GM23338 (cell line): ENCODE data around the gene YIPF7. TPM values are rescaled to one million over a fixed set of nuclear protein-coding genes. Genes with fewer than 3 reads are reported as not detected.

ENCODE experiments used
- ATAC-seq: fragments of 200-7000 bp; cut with Tn5 transposase; 3 replicates; pipeline ENCODE4 v1.9.1; 2020
- DNase-seq: peaks from one replicate; pipeline ENCODE4 v3.0.0-alpha.2; 2015; ENCODE audit warnings: low spot score
- H2AFZ ChIP-seq: fragments of 200-600 bp; sonication (generic); 2 replicates; pipeline ENCODE4 v1.8.0; 2016; ENCODE audit warnings: antibody characterized with exemption, mild to moderate bottlenecking, moderate library complexity
- H3F3A ChIP-seq: fragments of 200-600 bp; sonication (generic); replicated peaks from 2 replicates; pipeline ENCODE4 v1.8.0; 2017; ENCODE audit warnings: antibody characterized with exemption, mixed run types, low read depth
- H3K27ac ChIP-seq: fragments of 200-600 bp; sonication (generic); 2 replicates; pipeline ENCODE4 v1.6.1; 2016; ENCODE audit warnings: low read depth
- H3K27me3 ChIP-seq: fragments of 200-600 bp; sonication (generic); 2 replicates; pipeline ENCODE4 v1.8.0; 2016; ENCODE audit warnings: mild to moderate bottlenecking, mixed run types, moderate library complexity; ENCODE audit not compliant: insufficient read depth
- H3K36me3 ChIP-seq: fragments of 200-600 bp; sonication (generic); 2 replicates; pipeline ENCODE4 v1.8.0; 2016; ENCODE audit warnings: mild to moderate bottlenecking; ENCODE audit not compliant: insufficient read depth
- H3K4me1 ChIP-seq: fragments of 200-600 bp; sonication (generic); 2 replicates; pipeline ENCODE4 v1.8.0; 2016; ENCODE audit warnings: mild to moderate bottlenecking, moderate library complexity; ENCODE audit not compliant: insufficient read depth
- H3K4me2 ChIP-seq: fragments of 200-600 bp; sonication (generic); 2 replicates; pipeline ENCODE4 v1.7.1; 2017; ENCODE audit warnings: mixed run types
- H3K4me3 ChIP-seq: fragments of 200-600 bp; sonication (generic); 2 replicates; pipeline ENCODE4 v1.6.1; 2016; ENCODE audit warnings: mixed run types
- H3K79me2 ChIP-seq: fragments of 200-600 bp; sonication (generic); replicated peaks from 2 replicates; pipeline ENCODE4 v1.8.0; 2017; ENCODE audit warnings: mild to moderate bottlenecking; ENCODE audit not compliant: insufficient read depth
- H3K9me2 ChIP-seq: fragments of 200-600 bp; sonication (generic); 2 replicates; pipeline ENCODE4 v1.8.0; 2017; ENCODE audit not compliant: insufficient read depth
- H4K20me1 ChIP-seq: fragments of 200-600 bp; sonication (generic); replicated peaks from 2 replicates; pipeline ENCODE4 v1.8.0; 2017; ENCODE audit warnings: mild to moderate bottlenecking; ENCODE audit not compliant: insufficient read depth
- H3K27ac Mint-ChIP-seq: 2 replicates; pipeline ENCODE4 v1.8.0; 2020; ENCODE audit warnings: inconsistent platforms, mild to moderate bottlenecking, moderate library complexity, mixed read lengths
- H3K27me3 Mint-ChIP-seq: 3 replicates; pipeline ENCODE4 v1.8.0; 2022; ENCODE audit warnings: low read depth, mild to moderate bottlenecking, moderate library complexity, mixed read lengths, inconsistent platforms; ENCODE audit not compliant: insufficient read depth, poor library complexity
- H3K36me3 Mint-ChIP-seq: 3 replicates; pipeline ENCODE4 v1.8.0; 2021; ENCODE audit warnings: low read depth, mild to moderate bottlenecking, inconsistent platforms, moderate library complexity, mixed read lengths
- H3K4me1 Mint-ChIP-seq: 3 replicates; pipeline ENCODE4 v1.8.0; 2020; ENCODE audit warnings: mild to moderate bottlenecking, inconsistent platforms, mixed read lengths
- H3K4me3 Mint-ChIP-seq: 3 replicates; pipeline ENCODE4 v1.8.0; 2021; ENCODE audit warnings: moderate library complexity, mild to moderate bottlenecking, inconsistent platforms, mixed read lengths
- H3K9me3 Mint-ChIP-seq: 3 replicates; pipeline ENCODE4 v1.8.0; 2020; ENCODE audit warnings: moderate library complexity, mild to moderate bottlenecking, inconsistent platforms, mixed read lengths
- ETS1 ChIP-seq: IDR thresholded peaks from 2 replicates; pipeline ENCODE4 v1.6.1; 2016; ENCODE audit warnings: antibody characterized with exemption
- EZH2 ChIP-seq: fragments of 200-600 bp; sonication (generic); IDR thresholded peaks from one replicate; pipeline ENCODE4 v1.8.0; 2017; ENCODE audit warnings: antibody characterized with exemption, mild to moderate bottlenecking, low read depth; ENCODE audit not compliant: unreplicated experiment
- NANOG ChIP-seq: IDR thresholded peaks from 2 replicates; pipeline ENCODE4 v1.6.1; 2016; ENCODE audit warnings: antibody characterized with exemption, borderline replicate concordance
- POLR2AphosphoS5 ChIP-seq: IDR thresholded peaks from 2 replicates; pipeline ENCODE4 v1.6.1; 2016; ENCODE audit warnings: antibody characterized with exemption, low read depth
- STAT1 ChIP-seq: IDR thresholded peaks from one replicate; pipeline ENCODE4 v1.6.1; 2016; ENCODE audit warnings: antibody characterized with exemption; ENCODE audit not compliant: unreplicated experiment
- ZNF114 ChIP-seq: fragments of 250-450 bp; sonication (Bioruptor Pico); IDR thresholded peaks from 2 replicates; pipeline ENCODE4 v1.5.0; 2020; ENCODE audit warnings: mild to moderate bottlenecking, moderate library complexity
- ZNF331 ChIP-seq: fragments of 250-450 bp; sonication (Bioruptor Pico); IDR thresholded peaks from 2 replicates; pipeline ENCODE4 v1.5.0; 2020; ENCODE audit warnings: low read depth, mild to moderate bottlenecking, moderate library complexity
- polyA plus RNA-seq: library from polyadenylated mRNA; unstranded; fragments of >200 nt; fragmentation: Nextera tagmentation; extraction: Ambion mirVana; gene quantifications from 2 replicates; pipeline ENCODE4 v1.2.1, GENCODE V29; 2016
- total RNA-seq: library from RNA; depleted of rRNA; stranded (reverse); fragments of >200 nt; shearing (Covaris generic); gene quantifications from 2 replicates; pipeline ENCODE4 v1.2.3, GENCODE V29; 2014
- TF ChIP-seq, protein P1 (sequence below): fragments of 250-450 bp; sonication (Bioruptor Pico); IDR thresholded peaks from 2 replicates; pipeline ENCODE4 v1.5.0; 2020; ENCODE audit warnings: mild to moderate bottlenecking, moderate library complexity
- TF ChIP-seq, protein P2 (sequence below): IDR thresholded peaks from one replicate; pipeline ENCODE4 v1.6.1; 2018; ENCODE audit warnings: antibody characterized with exemption; ENCODE audit not compliant: unreplicated experiment

The YIPF7 gene
- total and polyA plus RNA-seq, 2 experiments from 2014 or later: not detected

- Histone ChIP-seq H3K27ac (no peak overlapping the region), H3K9me2 (no peaks in the 10 kb centered on the region), H2AFZ (no peak overlapping the region), H3K4me2 (no peak overlapping the region), H3K4me3 (no peak overlapping the region), H3K4me1 (no peaks in the 10 kb centered on the region), H3F3A (no peaks in the 10 kb centered on the region), H3K79me2 (no peaks in the 10 kb centered on the region), H3K27me3 (no peaks in the 10 kb centered on the region), H4K20me1 (no peaks in the 10 kb centered on the region), H3K36me3 (no peaks in the 10 kb centered on the region)
- Mint-ChIP-seq H3K27me3 (peaks cover 3% of the 10 kb centered on the region), H3K27ac (no peak overlapping the region), H3K36me3 (no peaks in the 10 kb centered on the region), H3K4me1 (no peaks in the 10 kb centered on the region), H3K9me3 (no peaks in the 10 kb centered on the region), H3K4me3 (no peak overlapping the region)
- ATAC-seq (no peak), DNase-seq (no peak)
- TF ChIP-seq NANOG (no peak), ETS1 (no peak), STAT1 (no peak), ZNF114 (CRISPR knock-in tag) (no peak), POLR2AphosphoS5 (no peak), EZH2 (no peak), ZNF331 (CRISPR knock-in tag) (no peak)
- TF ChIP-seq, protein P1, sequence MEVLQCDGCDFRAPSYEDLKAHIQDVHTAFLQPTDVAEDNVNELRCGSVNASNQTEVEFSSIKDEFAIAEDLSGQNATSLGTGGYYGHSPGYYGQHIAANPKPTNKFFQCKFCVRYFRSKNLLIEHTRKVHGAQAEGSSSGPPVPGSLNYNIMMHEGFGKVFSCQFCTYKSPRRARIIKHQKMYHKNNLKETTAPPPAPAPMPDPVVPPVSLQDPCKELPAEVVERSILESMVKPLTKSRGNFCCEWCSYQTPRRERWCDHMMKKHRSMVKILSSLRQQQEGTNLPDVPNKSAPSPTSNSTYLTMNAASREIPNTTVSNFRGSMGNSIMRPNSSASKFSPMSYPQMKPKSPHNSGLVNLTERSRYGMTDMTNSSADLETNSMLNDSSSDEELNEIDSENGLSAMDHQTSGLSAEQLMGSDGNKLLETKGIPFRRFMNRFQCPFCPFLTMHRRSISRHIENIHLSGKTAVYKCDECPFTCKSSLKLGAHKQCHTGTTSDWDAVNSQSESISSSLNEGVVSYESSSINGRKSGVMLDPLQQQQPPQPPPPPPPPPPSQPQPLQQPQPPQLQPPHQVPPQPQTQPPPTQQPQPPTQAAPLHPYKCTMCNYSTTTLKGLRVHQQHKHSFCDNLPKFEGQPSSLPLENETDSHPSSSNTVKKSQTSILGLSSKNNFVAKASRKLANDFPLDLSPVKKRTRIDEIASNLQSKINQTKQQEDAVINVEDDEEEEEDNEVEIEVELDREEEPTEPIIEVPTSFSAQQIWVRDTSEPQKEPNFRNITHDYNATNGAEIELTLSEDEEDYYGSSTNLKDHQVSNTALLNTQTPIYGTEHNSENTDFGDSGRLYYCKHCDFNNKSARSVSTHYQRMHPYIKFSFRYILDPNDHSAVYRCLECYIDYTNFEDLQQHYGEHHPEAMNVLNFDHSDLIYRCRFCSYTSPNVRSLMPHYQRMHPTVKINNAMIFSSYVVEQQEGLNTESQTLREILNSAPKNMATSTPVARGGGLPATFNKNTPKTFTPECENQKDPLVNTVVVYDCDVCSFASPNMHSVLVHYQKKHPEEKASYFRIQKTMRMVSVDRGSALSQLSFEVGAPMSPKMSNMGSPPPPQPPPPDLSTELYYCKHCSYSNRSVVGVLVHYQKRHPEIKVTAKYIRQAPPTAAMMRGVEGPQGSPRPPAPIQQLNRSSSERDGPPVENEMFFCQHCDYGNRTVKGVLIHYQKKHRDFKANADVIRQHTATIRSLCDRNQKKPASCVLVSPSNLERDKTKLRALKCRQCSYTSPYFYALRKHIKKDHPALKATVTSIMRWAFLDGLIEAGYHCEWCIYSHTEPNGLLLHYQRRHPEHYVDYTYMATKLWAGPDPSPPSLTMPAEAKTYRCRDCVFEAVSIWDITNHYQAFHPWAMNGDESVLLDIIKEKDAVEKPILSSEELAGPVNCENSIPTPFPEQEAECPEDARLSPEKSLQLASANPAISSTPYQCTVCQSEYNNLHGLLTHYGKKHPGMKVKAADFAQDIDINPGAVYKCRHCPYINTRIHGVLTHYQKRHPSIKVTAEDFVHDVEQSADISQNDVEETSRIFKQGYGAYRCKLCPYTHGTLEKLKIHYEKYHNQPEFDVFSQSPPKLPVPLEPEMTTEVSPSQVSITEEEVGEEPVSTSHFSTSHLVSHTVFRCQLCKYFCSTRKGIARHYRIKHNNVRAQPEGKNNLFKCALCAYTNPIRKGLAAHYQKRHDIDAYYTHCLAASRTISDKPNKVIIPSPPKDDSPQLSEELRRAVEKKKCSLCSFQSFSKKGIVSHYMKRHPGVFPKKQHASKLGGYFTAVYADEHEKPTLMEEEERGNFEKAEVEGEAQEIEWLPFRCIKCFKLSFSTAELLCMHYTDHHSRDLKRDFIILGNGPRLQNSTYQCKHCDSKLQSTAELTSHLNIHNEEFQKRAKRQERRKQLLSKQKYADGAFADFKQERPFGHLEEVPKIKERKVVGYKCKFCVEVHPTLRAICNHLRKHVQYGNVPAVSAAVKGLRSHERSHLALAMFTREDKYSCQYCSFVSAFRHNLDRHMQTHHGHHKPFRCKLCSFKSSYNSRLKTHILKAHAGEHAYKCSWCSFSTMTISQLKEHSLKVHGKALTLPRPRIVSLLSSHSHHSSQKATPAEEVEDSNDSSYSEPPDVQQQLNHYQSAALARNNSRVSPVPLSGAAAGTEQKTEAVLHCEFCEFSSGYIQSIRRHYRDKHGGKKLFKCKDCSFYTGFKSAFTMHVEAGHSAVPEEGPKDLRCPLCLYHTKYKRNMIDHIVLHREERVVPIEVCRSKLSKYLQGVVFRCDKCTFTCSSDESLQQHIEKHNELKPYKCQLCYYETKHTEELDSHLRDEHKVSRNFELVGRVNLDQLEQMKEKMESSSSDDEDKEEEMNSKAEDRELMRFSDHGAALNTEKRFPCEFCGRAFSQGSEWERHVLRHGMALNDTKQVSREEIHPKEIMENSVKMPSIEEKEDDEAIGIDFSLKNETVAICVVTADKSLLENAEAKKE: no peak
- TF ChIP-seq, protein P2, sequence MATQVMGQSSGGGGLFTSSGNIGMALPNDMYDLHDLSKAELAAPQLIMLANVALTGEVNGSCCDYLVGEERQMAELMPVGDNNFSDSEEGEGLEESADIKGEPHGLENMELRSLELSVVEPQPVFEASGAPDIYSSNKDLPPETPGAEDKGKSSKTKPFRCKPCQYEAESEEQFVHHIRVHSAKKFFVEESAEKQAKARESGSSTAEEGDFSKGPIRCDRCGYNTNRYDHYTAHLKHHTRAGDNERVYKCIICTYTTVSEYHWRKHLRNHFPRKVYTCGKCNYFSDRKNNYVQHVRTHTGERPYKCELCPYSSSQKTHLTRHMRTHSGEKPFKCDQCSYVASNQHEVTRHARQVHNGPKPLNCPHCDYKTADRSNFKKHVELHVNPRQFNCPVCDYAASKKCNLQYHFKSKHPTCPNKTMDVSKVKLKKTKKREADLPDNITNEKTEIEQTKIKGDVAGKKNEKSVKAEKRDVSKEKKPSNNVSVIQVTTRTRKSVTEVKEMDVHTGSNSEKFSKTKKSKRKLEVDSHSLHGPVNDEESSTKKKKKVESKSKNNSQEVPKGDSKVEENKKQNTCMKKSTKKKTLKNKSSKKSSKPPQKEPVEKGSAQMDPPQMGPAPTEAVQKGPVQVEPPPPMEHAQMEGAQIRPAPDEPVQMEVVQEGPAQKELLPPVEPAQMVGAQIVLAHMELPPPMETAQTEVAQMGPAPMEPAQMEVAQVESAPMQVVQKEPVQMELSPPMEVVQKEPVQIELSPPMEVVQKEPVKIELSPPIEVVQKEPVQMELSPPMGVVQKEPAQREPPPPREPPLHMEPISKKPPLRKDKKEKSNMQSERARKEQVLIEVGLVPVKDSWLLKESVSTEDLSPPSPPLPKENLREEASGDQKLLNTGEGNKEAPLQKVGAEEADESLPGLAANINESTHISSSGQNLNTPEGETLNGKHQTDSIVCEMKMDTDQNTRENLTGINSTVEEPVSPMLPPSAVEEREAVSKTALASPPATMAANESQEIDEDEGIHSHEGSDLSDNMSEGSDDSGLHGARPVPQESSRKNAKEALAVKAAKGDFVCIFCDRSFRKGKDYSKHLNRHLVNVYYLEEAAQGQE: no peak
These were observed 34.8 kb downstream of the YIPF7 start for GRCh38 chr4:44616621-44617020.
